A549 (cell line): ENCODE results near the gene NSMCE3. TPM values are rescaled to one million over a fixed set of nuclear protein-coding genes. Genes with fewer than 3 reads are reported as not detected.
"Not testable (repeated sequence)": the region's sequence is repeated elsewhere in the genome, so short reads cannot be mapped to it uniquely, and the experiment has no call there.

ENCODE experiments used
- ATAC-seq, 2 experiments: fragments of 200-7000 bp in 1 of 2; fragments of >200 bp in 1 of 2; cut with Nextera tagmentation in 1 of 2; cut with Tn5 transposase in 1 of 2; 3 replicates each; pipeline versions ENCODE4 v1.8.0 to v1.9.1; 2018 to 2020; ENCODE audit warnings: mild to moderate bottlenecking in 1 of 2, moderate library complexity in 1 of 2
- CTCF ChIA-PET: fragments of 300-600 bp; sonication (Branson Sonifier 250); formaldehyde crosslinking; extraction: SDS; loops from one replicate; lab custom pipeline; 2021; ENCODE audit warnings: antibody characterized with exemption, inconsistent platforms; lab: Yijun Ruan, JAX
- POLR2A ChIA-PET: fragments of 350-600 bp; formaldehyde crosslinking; extraction: SDS; loops from one replicate; lab custom pipeline; 2021; ENCODE audit warnings: antibody characterized with exemption, inconsistent platforms; lab: Yijun Ruan, JAX
- DNase-seq, 2 experiments: peaks; one replicate each; pipeline versions ENCODE4 v3.0.0 to v3.0.0-alpha.2; 2011 to 2016; ENCODE audit warnings: low read depth in 1 of 2, low spot score in 1 of 2
- FAIRE-seq: peaks from 2 replicates; lab custom pipeline; 2011; peaks lifted over from hg19 to GRCh38; lab: Jason Lieb, UNC
- H3K27ac ChIP-seq, 2 experiments: fragments of >200 bp; sonication (Bioruptor Twin); formaldehyde crosslinking; 3 replicates each; pipeline ENCODE4 v1.5.1; 2016 to 2017
- H3K4me1 ChIP-seq: fragments of >200 bp; sonication (Bioruptor Twin); formaldehyde crosslinking; 3 replicates; pipeline ENCODE4 v1.6.1; 2016
- H3K4me2 ChIP-seq: fragments of >200 bp; sonication (Bioruptor Twin); formaldehyde crosslinking; 3 replicates; pipeline ENCODE4 v1.6.1; 2016
- H3K4me3 ChIP-seq: fragments of >200 bp; sonication (Bioruptor Twin); formaldehyde crosslinking; 3 replicates; pipeline ENCODE4 v1.5.1; 2016
- H3K9me3 ChIP-seq: fragments of >200 bp; sonication (Bioruptor Twin); formaldehyde crosslinking; 3 replicates; pipeline ENCODE4 v1.6.1; 2016
- BHLHE40 ChIP-seq: IDR thresholded peaks from 2 replicates; pipeline ENCODE4 v1.6.1; 2012; ENCODE audit warnings: low read depth, low read length, inconsistent platforms
- CBX2 ChIP-seq: fragments of 200-600 bp; sonication (generic); IDR thresholded peaks from 2 replicates; pipeline ENCODE4 v1.6.1; 2016; ENCODE audit warnings: low read depth, mild to moderate bottlenecking, borderline replicate concordance
- EHMT2 ChIP-seq: fragments of 200-600 bp; sonication (generic); IDR thresholded peaks from 2 replicates; pipeline ENCODE4 v1.6.1; 2016; ENCODE audit warnings: antibody characterized with exemption, low read depth, mild to moderate bottlenecking, moderate library complexity
- JUN ChIP-seq, 2 experiments: fragments of >200 bp; sonication (Bioruptor Twin); formaldehyde crosslinking; IDR thresholded peaks; 2 replicates in 1 of 2; 3 replicates in 1 of 2; pipeline ENCODE4 v1.6.1; 2016 to 2017
- MAZ ChIP-seq: fragments of 150-350 bp; IDR thresholded peaks from 2 replicates; pipeline ENCODE4 v1.6.1; 2014; ENCODE audit warnings: antibody characterized with exemption, low read depth, low read length, borderline replicate concordance
- MYC ChIP-seq: IDR thresholded peaks from 2 replicates; pipeline ENCODE4 v1.6.1; 2012; ENCODE audit warnings: mild to moderate bottlenecking, inconsistent platforms, low read length, improper control_type of control experiment, borderline replicate concordance
- NR3C1 ChIP-seq: fragments of >200 bp; sonication (Bioruptor Twin); formaldehyde crosslinking; IDR thresholded peaks from 3 replicates; pipeline ENCODE4 v1.6.1; 2017
- PBX3 ChIP-seq: IDR thresholded peaks from 2 replicates; pipeline ENCODE4 v1.6.1; 2012
- POLR2A ChIP-seq: IDR thresholded peaks from 2 replicates; pipeline ENCODE4 v1.6.1; 2012; ENCODE audit warnings: mild to moderate bottlenecking, low read length
- RAD21 ChIP-seq, 2 experiments: fragments of >200 bp in 1 of 2; sonication (Bioruptor Twin) in 1 of 2; formaldehyde crosslinking in 1 of 2; IDR thresholded peaks in 1 of 2; conservative IDR thresholded peaks in 1 of 2; 2 replicates in 1 of 2; 3 replicates in 1 of 2; pipeline ENCODE4 v1.6.1; 2012 to 2018; ENCODE audit warnings: inconsistent platforms in 1 of 2
- RARB ChIP-seq: fragments of 250-450 bp; sonication (Bioruptor Pico); IDR thresholded peaks from 2 replicates; pipeline ENCODE4 v1.8.0; 2021; ENCODE audit warnings: mild to moderate bottlenecking, moderate library complexity
- RFX5 ChIP-seq: fragments of 450-650 bp; IDR thresholded peaks from 2 replicates; pipeline ENCODE4 v1.7.1; 2014; ENCODE audit warnings: antibody characterized with exemption, mild to moderate bottlenecking, moderate library complexity
- TP53 ChIP-seq: fragments of 250-450 bp; sonication (Bioruptor Pico); IDR thresholded peaks from 2 replicates; pipeline ENCODE4 v1.5.0; 2021; ENCODE audit warnings: mild to moderate bottlenecking, moderate library complexity
- ZFP36 ChIP-seq: fragments of 450-650 bp; IDR thresholded peaks from 2 replicates; pipeline ENCODE4 v1.6.1; 2014; ENCODE audit warnings: borderline replicate concordance; ENCODE audit not compliant: partially characterized antibody
- ZNF302 ChIP-seq: fragments of 250-450 bp; sonication (Bioruptor Pico); IDR thresholded peaks from 2 replicates; pipeline ENCODE4 v1.9.0; 2021; ENCODE audit warnings: inconsistent platforms, mild to moderate bottlenecking, moderate library complexity
- WGBS: methylation state at CpG from one replicate; pipeline ENCODE4 v1.1.6; 2017; ENCODE audit errors: missing lambda C conversion rate; 5-methylcytosine and 5-hydroxymethylcytosine counted together
- polyA plus RNA-seq, 4 experiments: library from polyadenylated mRNA; depleted of rRNA in 3 of 4; stranded (reverse); fragments of >200 nt; fragmentation: RNase III in 1 of 4; extraction: RNeasy Plus Mini Kit Qiagen cat#74134 plus additional on column Dnase treatment in 1 of 4; gene quantifications; 2 replicates in 3 of 4; 3 replicates in 1 of 4; pipeline ENCODE4 v1.2.3, GENCODE V29; 2011 to 2017
- TF ChIP-seq, protein P1 (sequence below): fragments of 200-600 bp; sonication (generic); IDR thresholded peaks from 2 replicates; pipeline ENCODE4 v1.6.1; 2016; ENCODE audit warnings: antibody characterized with exemption, mild to moderate bottlenecking, moderate library complexity
- TF ChIP-seq, protein P2 (sequence below): fragments of 150-350 bp; IDR thresholded peaks from 2 replicates; pipeline ENCODE4 v1.6.1; 2014; ENCODE audit warnings: low read depth, mild to moderate bottlenecking, low read length

NSMCE3 gene
- polyA plus RNA-seq, 2 of the 4 experiments (the other 2 are of a cell fraction) = 9.5 to 11.9 TPM

DNA sequence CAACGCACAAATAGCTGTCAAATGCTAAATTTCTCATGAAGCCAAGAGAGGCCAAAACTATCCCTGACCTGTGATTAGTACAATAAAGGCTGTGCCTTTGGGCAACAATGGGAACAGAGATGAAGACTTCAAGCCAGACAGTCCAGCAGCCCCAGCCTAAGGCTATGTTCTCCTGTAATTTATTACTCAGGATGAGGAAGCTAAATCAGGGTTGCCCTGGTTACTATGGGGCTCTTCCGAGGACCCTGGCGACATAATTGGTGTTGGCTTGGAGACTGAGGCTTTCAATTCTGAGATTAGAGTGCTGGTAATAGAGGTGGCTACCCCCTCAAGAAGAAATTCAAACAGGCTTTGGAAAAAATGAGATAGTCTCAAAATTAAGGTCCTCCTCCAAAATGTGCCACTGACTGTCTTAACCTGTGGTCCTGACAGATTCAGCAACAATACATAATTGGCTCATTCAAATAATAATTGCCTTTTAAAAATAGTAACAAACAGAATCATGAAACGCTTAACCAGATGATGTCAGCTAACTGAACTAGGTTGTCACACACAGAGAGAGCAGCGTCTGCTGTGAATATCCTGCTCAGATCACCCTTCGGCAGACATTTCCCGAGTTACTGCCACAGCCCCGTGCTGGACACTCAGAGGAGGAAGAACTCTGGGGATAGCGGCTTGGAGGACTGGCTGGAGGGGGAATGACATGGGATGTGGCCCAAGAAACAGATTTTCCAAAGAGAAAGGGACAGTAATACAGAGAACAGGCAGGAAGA is 43.0 kb downstream of the NSMCE3 start (continued):
- TF ChIP-seq PBX3 (no peak), ZFP36 (no peak), POLR2A (no peak)

DNA sequence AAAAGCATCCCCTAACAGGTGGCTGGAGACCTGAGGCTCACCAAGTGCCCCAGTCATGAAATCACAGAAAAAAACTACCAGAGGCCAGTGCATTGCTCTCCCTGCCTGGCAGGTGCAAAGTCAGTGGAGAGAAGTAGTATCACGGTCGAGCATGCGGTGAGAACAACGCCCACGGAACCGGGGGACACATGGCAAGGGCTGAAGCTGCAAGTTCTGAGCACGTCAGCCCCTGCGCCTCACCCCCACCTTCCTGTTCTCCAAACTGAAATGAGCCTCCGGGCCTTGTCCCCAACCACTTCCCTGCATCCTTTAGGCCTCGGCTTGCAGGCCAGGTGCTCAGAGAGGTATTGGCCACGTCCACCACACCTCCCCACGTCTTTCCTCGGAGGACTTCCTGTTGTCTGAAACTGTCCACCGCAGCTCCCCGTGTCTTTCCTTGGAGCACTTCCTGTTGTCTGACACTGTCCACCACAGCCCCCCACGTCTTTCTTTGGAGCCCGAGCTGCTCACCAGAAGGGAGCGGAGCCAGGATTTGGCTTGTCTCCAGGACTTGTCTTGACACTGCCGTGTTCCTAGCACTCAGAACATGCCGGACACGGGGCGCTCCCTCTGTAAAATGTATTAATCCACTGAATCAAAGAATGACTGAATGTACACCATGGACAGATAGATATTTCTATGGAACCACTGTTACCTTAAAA is 43.9 kb downstream of the NSMCE3 start:
- FAIRE-seq (no peak), ATAC-seq (no peak), DNase-seq (no peak)
- CTCF ChIA-PET = no interaction called here
- 57% methylated on average over 22 of the region's 22 CpGs for WGBS
- H3K4me1 ChIP-seq = no peaks in the 10 kb centered on the region
- no peaks in the 10 kb centered on the region for H3K9me3 ChIP-seq
- H3K27ac ChIP-seq = no peak overlapping the region
- no peak for TF ChIP-seq BHLHE40
- no peak for TF ChIP-seq EHMT2
- TF ChIP-seq, protein P1, sequence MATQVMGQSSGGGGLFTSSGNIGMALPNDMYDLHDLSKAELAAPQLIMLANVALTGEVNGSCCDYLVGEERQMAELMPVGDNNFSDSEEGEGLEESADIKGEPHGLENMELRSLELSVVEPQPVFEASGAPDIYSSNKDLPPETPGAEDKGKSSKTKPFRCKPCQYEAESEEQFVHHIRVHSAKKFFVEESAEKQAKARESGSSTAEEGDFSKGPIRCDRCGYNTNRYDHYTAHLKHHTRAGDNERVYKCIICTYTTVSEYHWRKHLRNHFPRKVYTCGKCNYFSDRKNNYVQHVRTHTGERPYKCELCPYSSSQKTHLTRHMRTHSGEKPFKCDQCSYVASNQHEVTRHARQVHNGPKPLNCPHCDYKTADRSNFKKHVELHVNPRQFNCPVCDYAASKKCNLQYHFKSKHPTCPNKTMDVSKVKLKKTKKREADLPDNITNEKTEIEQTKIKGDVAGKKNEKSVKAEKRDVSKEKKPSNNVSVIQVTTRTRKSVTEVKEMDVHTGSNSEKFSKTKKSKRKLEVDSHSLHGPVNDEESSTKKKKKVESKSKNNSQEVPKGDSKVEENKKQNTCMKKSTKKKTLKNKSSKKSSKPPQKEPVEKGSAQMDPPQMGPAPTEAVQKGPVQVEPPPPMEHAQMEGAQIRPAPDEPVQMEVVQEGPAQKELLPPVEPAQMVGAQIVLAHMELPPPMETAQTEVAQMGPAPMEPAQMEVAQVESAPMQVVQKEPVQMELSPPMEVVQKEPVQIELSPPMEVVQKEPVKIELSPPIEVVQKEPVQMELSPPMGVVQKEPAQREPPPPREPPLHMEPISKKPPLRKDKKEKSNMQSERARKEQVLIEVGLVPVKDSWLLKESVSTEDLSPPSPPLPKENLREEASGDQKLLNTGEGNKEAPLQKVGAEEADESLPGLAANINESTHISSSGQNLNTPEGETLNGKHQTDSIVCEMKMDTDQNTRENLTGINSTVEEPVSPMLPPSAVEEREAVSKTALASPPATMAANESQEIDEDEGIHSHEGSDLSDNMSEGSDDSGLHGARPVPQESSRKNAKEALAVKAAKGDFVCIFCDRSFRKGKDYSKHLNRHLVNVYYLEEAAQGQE = no peak
- TF ChIP-seq RARB = no peak
- POLR2A ChIA-PET = no interaction called here
- H3K4me2 ChIP-seq = no peak overlapping the region
- no peak overlapping the region for H3K4me3 ChIP-seq

- H3K4me2 ChIP-seq, H3K9me3 ChIP-seq, H3K4me1 ChIP-seq, H3K4me3 ChIP-seq, CTCF ChIA-PET, POLR2A ChIA-PET, DNase-seq, H3K27ac ChIP-seq, FAIRE-seq, ATAC-seq: not testable (repeated sequence)
- WGBS = 72% methylated on average over 15 of the region's 15 CpGs
These were observed 44.6 kb downstream of the NSMCE3 start for GRCh38 chr15:29224987-29225363.

- H3K4me1 ChIP-seq, ATAC-seq, FAIRE-seq, H3K9me3 ChIP-seq, CTCF ChIA-PET, H3K4me2 ChIP-seq, H3K4me3 ChIP-seq, DNase-seq, POLR2A ChIA-PET, H3K27ac ChIP-seq: not testable (repeated sequence)
- WGBS = 65% methylated on average over 17 of the region's 19 CpGs
These were observed 45.2 kb downstream of the NSMCE3 start for GRCh38 chr15:29224235-29224986.

DNA sequence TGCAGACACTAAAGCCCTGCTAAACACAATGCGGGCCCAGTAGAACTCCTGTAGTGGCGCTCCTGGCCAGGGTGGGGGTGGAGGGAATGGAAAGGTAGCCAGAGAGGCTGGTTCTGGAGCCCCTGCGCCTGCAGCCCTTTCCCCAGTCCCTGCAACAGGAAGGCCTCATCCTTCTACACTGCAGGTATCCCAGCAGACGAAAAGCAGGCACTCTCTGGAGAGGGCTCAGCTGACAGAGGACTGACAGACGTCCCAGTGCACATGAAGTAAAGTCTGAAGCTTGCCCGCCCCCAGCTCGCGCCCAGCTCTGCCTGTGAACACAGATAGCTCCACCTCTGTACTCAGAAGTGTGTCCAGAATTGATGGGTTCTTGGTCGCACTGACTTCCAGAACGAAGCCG is 46.0 kb downstream of the NSMCE3 start:
- FAIRE-seq (no peak), DNase-seq (no peak), ATAC-seq (peak in 1 of 2 experiments; percentile 23; a peak in 1 of 6 replicates)
- POLR2A ChIA-PET = no interaction called here
- no peak overlapping the region for H3K4me3 ChIP-seq
- H3K4me2 ChIP-seq = no peak overlapping the region
- TF ChIP-seq MYC (no peak), MAZ (no peak), RFX5 (no peak), NR3C1 (no peak), ZNF302 (CRISPR knock-in tag) (no peak), PBX3 (no peak), POLR2A (no peak), RAD21 (conservative IDR thresholded peaks at IDR 0.05 in 1 of 2, IDR thresholded peaks at IDR 0.05 in 1 of 2) (no peak), TP53 (CRISPR knock-in tag) (no peak), JUN (IDR thresholded peaks at IDR 0.05) (no peak), CBX2 (no peak)
- TF ChIP-seq, protein P2, sequence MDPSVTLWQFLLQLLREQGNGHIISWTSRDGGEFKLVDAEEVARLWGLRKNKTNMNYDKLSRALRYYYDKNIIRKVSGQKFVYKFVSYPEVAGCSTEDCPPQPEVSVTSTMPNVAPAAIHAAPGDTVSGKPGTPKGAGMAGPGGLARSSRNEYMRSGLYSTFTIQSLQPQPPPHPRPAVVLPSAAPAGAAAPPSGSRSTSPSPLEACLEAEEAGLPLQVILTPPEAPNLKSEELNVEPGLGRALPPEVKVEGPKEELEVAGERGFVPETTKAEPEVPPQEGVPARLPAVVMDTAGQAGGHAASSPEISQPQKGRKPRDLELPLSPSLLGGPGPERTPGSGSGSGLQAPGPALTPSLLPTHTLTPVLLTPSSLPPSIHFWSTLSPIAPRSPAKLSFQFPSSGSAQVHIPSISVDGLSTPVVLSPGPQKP = no peak
- 64% methylated on average over 11 of the region's 11 CpGs for WGBS
- H3K9me3 ChIP-seq = peaks cover 4% of the 10 kb centered on the region; the same call in 1 of the 3 replicates
- no peaks in the 10 kb centered on the region for H3K4me1 ChIP-seq
- CTCF ChIA-PET = interaction anchor here (1.3 kb wide), 1 partner anchor 13 kb away, joined by 4 read pairs; no protein-coding TSS in a partner anchor
- H3K27ac ChIP-seq = no peak overlapping the region
